ENCODE results near the gene CCDC85A. TPM values are rescaled to one million over a fixed set of nuclear protein-coding genes. Genes with fewer than 3 reads are reported as not detected.

CCDC85A gene
- polyA plus RNA-seq, 1 donor from 2014 or later: 24.7 TPM

DNA sequence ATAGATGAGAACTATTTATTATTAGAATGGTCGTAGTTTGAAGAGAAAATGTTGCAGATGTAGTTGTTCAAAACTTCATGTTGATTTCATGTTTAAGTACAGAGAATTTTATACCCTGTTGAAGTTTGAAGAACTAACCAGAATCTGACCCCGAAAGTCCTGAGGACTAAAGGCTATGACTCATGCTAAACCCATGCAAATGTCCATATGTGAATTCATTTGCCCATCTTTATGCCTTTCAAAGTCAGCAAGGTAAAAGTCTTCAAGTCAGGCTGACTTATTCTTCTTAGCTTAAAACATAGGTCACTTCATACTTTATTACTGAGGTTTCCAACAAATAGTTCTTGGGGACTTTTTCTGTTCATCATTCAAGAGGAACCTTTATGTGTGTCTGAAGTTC lies 185.5 kb downstream of the CCDC85A start:
- Histone ChIP-seq H3K4me2 (ENCODE audit: low read length) (no peak overlapping the region), H3K9ac (ENCODE audit: low read length) (no peak overlapping the region)

GRCh38 chr2:56372071-56372656 lies 188.4 kb downstream of the CCDC85A start:
- Histone ChIP-seq H3K27ac (ENCODE audit: low read length) (no peak overlapping the region), H3K36me3 (ENCODE audit: insufficient read depth, low read length) (no peaks in the 10 kb centered on the region), H3F3A (ENCODE audit: insufficient read depth, low read length, poor library complexity, severe bottlenecking) (no peaks in the 10 kb centered on the region), H3K9ac (ENCODE audit: low read length) (no peak overlapping the region), H3K9me2 (ENCODE audit: insufficient read depth, low read length) (no peaks in the 10 kb centered on the region), H3K4me2 (ENCODE audit: low read length) (no peak overlapping the region), H3K79me2 (replicated peaks; ENCODE audit: insufficient read depth, low read length) (no peaks in the 10 kb centered on the region), H3K9me3 (ENCODE audit: low read length) (no peaks in the 10 kb centered on the region), H2AFZ (ENCODE audit: low read depth, low read length) (no peak overlapping the region), H3K27me3 (ENCODE audit: insufficient read depth, low read depth, low read length) (no peaks in the 10 kb centered on the region), H4K20me1 (ENCODE audit: insufficient read depth) (no peaks in the 10 kb centered on the region), H3K4me3 (ENCODE audit: low read length) (no peak overlapping the region)
- TF ChIP-seq MXI1 (conservative IDR thresholded peaks at IDR 0.05; ENCODE audit: poor library complexity, severe bottlenecking) (no peak), RAD21 (conservative IDR thresholded peaks at IDR 0.05) (no peak), EP300 (conservative IDR thresholded peaks at IDR 0.05; ENCODE audit: poor library complexity, severe bottlenecking) (no peak), TAF1 (IDR thresholded peaks at IDR 0.05; ENCODE audit: low read depth) (no peak), EZH2 (IDR thresholded peaks at IDR 0.05; ENCODE audit: borderline replicate concordance, insufficient read depth, low read length, poor library complexity, severe bottlenecking) (no peak), POLR2AphosphoS5 (IDR thresholded peaks at IDR 0.05) (no peak), SMC3 (conservative IDR thresholded peaks at IDR 0.05; ENCODE audit: poor library complexity) (no peak)
- TF ChIP-seq, protein P1, sequence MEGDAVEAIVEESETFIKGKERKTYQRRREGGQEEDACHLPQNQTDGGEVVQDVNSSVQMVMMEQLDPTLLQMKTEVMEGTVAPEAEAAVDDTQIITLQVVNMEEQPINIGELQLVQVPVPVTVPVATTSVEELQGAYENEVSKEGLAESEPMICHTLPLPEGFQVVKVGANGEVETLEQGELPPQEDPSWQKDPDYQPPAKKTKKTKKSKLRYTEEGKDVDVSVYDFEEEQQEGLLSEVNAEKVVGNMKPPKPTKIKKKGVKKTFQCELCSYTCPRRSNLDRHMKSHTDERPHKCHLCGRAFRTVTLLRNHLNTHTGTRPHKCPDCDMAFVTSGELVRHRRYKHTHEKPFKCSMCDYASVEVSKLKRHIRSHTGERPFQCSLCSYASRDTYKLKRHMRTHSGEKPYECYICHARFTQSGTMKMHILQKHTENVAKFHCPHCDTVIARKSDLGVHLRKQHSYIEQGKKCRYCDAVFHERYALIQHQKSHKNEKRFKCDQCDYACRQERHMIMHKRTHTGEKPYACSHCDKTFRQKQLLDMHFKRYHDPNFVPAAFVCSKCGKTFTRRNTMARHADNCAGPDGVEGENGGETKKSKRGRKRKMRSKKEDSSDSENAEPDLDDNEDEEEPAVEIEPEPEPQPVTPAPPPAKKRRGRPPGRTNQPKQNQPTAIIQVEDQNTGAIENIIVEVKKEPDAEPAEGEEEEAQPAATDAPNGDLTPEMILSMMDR (IDR thresholded peaks at IDR 0.05; ENCODE audit: poor library complexity, severe bottlenecking): no peak
- TF ChIP-seq, protein P2, sequence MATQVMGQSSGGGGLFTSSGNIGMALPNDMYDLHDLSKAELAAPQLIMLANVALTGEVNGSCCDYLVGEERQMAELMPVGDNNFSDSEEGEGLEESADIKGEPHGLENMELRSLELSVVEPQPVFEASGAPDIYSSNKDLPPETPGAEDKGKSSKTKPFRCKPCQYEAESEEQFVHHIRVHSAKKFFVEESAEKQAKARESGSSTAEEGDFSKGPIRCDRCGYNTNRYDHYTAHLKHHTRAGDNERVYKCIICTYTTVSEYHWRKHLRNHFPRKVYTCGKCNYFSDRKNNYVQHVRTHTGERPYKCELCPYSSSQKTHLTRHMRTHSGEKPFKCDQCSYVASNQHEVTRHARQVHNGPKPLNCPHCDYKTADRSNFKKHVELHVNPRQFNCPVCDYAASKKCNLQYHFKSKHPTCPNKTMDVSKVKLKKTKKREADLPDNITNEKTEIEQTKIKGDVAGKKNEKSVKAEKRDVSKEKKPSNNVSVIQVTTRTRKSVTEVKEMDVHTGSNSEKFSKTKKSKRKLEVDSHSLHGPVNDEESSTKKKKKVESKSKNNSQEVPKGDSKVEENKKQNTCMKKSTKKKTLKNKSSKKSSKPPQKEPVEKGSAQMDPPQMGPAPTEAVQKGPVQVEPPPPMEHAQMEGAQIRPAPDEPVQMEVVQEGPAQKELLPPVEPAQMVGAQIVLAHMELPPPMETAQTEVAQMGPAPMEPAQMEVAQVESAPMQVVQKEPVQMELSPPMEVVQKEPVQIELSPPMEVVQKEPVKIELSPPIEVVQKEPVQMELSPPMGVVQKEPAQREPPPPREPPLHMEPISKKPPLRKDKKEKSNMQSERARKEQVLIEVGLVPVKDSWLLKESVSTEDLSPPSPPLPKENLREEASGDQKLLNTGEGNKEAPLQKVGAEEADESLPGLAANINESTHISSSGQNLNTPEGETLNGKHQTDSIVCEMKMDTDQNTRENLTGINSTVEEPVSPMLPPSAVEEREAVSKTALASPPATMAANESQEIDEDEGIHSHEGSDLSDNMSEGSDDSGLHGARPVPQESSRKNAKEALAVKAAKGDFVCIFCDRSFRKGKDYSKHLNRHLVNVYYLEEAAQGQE (IDR thresholded peaks at IDR 0.05; ENCODE audit: borderline replicate concordance): no peak

More for the DNA sequence above, 185.5 kb downstream of the CCDC85A start:
- Histone ChIP-seq H3K4me3 (ENCODE audit: low read length) (no peak overlapping the region), H3F3A (ENCODE audit: insufficient read depth, low read length, poor library complexity, severe bottlenecking) (peaks cover 7% of the 10 kb centered on the region), H4K20me1 (ENCODE audit: insufficient read depth) (no peaks in the 10 kb centered on the region), H2AFZ (ENCODE audit: low read depth, low read length) (no peak overlapping the region), H3K27ac (ENCODE audit: low read length) (no peak overlapping the region), H3K36me3 (ENCODE audit: insufficient read depth, low read length) (no peaks in the 10 kb centered on the region), H3K27me3 (ENCODE audit: insufficient read depth, low read depth, low read length) (no peaks in the 10 kb centered on the region), H3K9me2 (ENCODE audit: insufficient read depth, low read length) (no peaks in the 10 kb centered on the region), H3K79me2 (replicated peaks; ENCODE audit: insufficient read depth, low read length) (no peaks in the 10 kb centered on the region), H3K9me3 (ENCODE audit: low read length) (no peaks in the 10 kb centered on the region)
- no peak for TF ChIP-seq RAD21 (conservative IDR thresholded peaks at IDR 0.05)
- no peak for TF ChIP-seq SMC3 (conservative IDR thresholded peaks at IDR 0.05; ENCODE audit: poor library complexity)
- TF ChIP-seq, protein P2 (IDR thresholded peaks at IDR 0.05; ENCODE audit: borderline replicate concordance): no peak
- TF ChIP-seq POLR2AphosphoS5 (IDR thresholded peaks at IDR 0.05): no peak
- TF ChIP-seq MXI1 (conservative IDR thresholded peaks at IDR 0.05; ENCODE audit: poor library complexity, severe bottlenecking): no peak
- no peak for TF ChIP-seq EZH2 (IDR thresholded peaks at IDR 0.05; ENCODE audit: borderline replicate concordance, insufficient read depth, low read length, poor library complexity, severe bottlenecking)
- TF ChIP-seq EP300 (conservative IDR thresholded peaks at IDR 0.05; ENCODE audit: poor library complexity, severe bottlenecking): no peak
- TF ChIP-seq TAF1 (IDR thresholded peaks at IDR 0.05; ENCODE audit: low read depth): no peak
- TF ChIP-seq, protein P1 (IDR thresholded peaks at IDR 0.05; ENCODE audit: poor library complexity, severe bottlenecking): no peak
